ENCODE measurements around the gene NOP14. TPM values are rescaled to one million over a fixed set of nuclear protein-coding genes. Genes with fewer than 3 reads are reported as not detected.
"Not testable (repeated sequence)": the region's sequence is repeated elsewhere in the genome, so short reads cannot be mapped to it uniquely, and the experiment has no call there.

NOP14 gene
- total and polyA plus RNA-seq, 5 donors = 12.0 to 19.2 (median 17.8) TPM

- DNase-seq (no peak), ATAC-seq (no peak)
- Histone ChIP-seq H3K9me3 (ENCODE audit: control insufficient read depth, low read length) (no peaks in the 10 kb centered on the region), H3K27me3 (ENCODE audit: control insufficient read depth, insufficient read depth) (no peaks in the 10 kb centered on the region), H3K27ac (ENCODE audit: low read length) (no peak overlapping the region), H3K4me1 (ENCODE audit: control insufficient read depth, insufficient read depth, low read length) (peaks cover 2% of the 10 kb centered on the region), H3K4me3 (ENCODE audit: low read length) (peak overlapping the region; percentile 83)
- intact Hi-C loops (cut with DNase I) = no loop called here
- 44% methylated on average over 14 of the region's 14 CpGs for WGBS
Measured at GRCh38 chr4:2961811-2962441, 1.3 kb downstream of the NOP14 start.

- DNase-seq (peak in 1 of 3 donors; percentile 52), ATAC-seq (no peak)
- no peaks in the 10 kb centered on the region for H3K9me3 ChIP-seq (ENCODE audit: control insufficient read depth, low read length)
- 64% methylated on average over 8 of the region's 8 CpGs for WGBS
- H3K4me3 ChIP-seq (ENCODE audit: low read length) = no peak overlapping the region
- no peak overlapping the region for H3K27ac ChIP-seq (ENCODE audit: low read length)
- intact Hi-C loops (cut with DNase I) = no loop called here
- no peaks in the 10 kb centered on the region for H3K27me3 ChIP-seq (ENCODE audit: control insufficient read depth, insufficient read depth)
- peaks cover 2% of the 10 kb centered on the region for H3K4me1 ChIP-seq (ENCODE audit: control insufficient read depth, insufficient read depth, low read length)
Measured at GRCh38 chr4:2961421-2961810, 1.8 kb downstream of the NOP14 start.

GRCh38 chr4:2960450-2960849 lies 2.8 kb downstream of the NOP14 start:
- H3K27me3 ChIP-seq (ENCODE audit: control insufficient read depth, insufficient read depth); H3K4me3 ChIP-seq (ENCODE audit: low read length); H3K27ac ChIP-seq (ENCODE audit: low read length); intact Hi-C loops (cut with DNase I); DNase-seq; ATAC-seq; H3K9me3 ChIP-seq (ENCODE audit: control insufficient read depth, low read length); H3K4me1 ChIP-seq (ENCODE audit: control insufficient read depth, insufficient read depth, low read length): not testable (repeated sequence)
- 93% methylated on average over 4 of the region's 4 CpGs for whole genome bisulfite sequencing

GRCh38 chr4:2958446-2958845 lies 4.8 kb downstream of the NOP14 start:
- ATAC-seq (no peak), DNase-seq (no peak)
- H3K4me3 ChIP-seq (ENCODE audit: low read length) = no peak overlapping the region
- intact Hi-C loops (cut with DNase I) = no loop called here
- H3K9me3 ChIP-seq (ENCODE audit: control insufficient read depth, low read length) = no peaks in the 10 kb centered on the region
- WGBS = 75% methylated on average over 9 of the region's 9 CpGs
- no peak overlapping the region for H3K27ac ChIP-seq (ENCODE audit: low read length)
- H3K4me1 ChIP-seq (ENCODE audit: control insufficient read depth, insufficient read depth, low read length) = peaks cover 2% of the 10 kb centered on the region
- no peaks in the 10 kb centered on the region for H3K27me3 ChIP-seq (ENCODE audit: control insufficient read depth, insufficient read depth)

GRCh38 chr4:2955186-2956044 lies 7.8 kb downstream of the NOP14 start:
- H3K4me3 ChIP-seq (ENCODE audit: low read length); H3K27ac ChIP-seq (ENCODE audit: low read length); DNase-seq; intact Hi-C loops (cut with DNase I); ATAC-seq; H3K4me1 ChIP-seq (ENCODE audit: control insufficient read depth, insufficient read depth, low read length); H3K27me3 ChIP-seq (ENCODE audit: control insufficient read depth, insufficient read depth); H3K9me3 ChIP-seq (ENCODE audit: control insufficient read depth, low read length): not testable (repeated sequence)
- WGBS = 96% methylated on average over 44 of the region's 44 CpGs

GRCh38 chr4:2954358-2955185 lies 8.6 kb downstream of the NOP14 start:
- 90% methylated on average over 33 of the region's 33 CpGs for WGBS
- peaks cover 2% of the 10 kb centered on the region for H3K4me1 ChIP-seq (ENCODE audit: control insufficient read depth, insufficient read depth, low read length)
- intact Hi-C loops (cut with DNase I) = no loop called here
- ATAC-seq (no peak), DNase-seq (no peak)
- H3K4me3 ChIP-seq (ENCODE audit: low read length) = no peak overlapping the region
- no peaks in the 10 kb centered on the region for H3K27me3 ChIP-seq (ENCODE audit: control insufficient read depth, insufficient read depth)
- H3K27ac ChIP-seq (ENCODE audit: low read length) = no peak overlapping the region
- no peaks in the 10 kb centered on the region for H3K9me3 ChIP-seq (ENCODE audit: control insufficient read depth, low read length)

- H3K9me3 ChIP-seq (ENCODE audit: control insufficient read depth, low read length) = no peaks in the 10 kb centered on the region
- intact Hi-C loops (cut with DNase I) = no loop called here
- no peak for ATAC-seq
- H3K4me3 ChIP-seq (ENCODE audit: low read length) = no peak overlapping the region
- no peak overlapping the region for H3K27ac ChIP-seq (ENCODE audit: low read length)
- DNase-seq = no peak
- 65% methylated on average over 6 of the region's 6 CpGs for WGBS
- H3K4me1 ChIP-seq (ENCODE audit: control insufficient read depth, insufficient read depth, low read length) = no peaks in the 10 kb centered on the region
- H3K27me3 ChIP-seq (ENCODE audit: control insufficient read depth, insufficient read depth) = no peaks in the 10 kb centered on the region
Measured at GRCh38 chr4:2953496-2953895, 9.7 kb downstream of the NOP14 start.

- no peak for ATAC-seq
- no peak overlapping the region for H3K27ac ChIP-seq (ENCODE audit: low read length)
- no peaks in the 10 kb centered on the region for H3K4me1 ChIP-seq (ENCODE audit: control insufficient read depth, insufficient read depth, low read length)
- H3K9me3 ChIP-seq (ENCODE audit: control insufficient read depth, low read length) = no peaks in the 10 kb centered on the region
- no peak for DNase-seq
- WGBS = 86% methylated on average over 16 of the region's 16 CpGs
- H3K4me3 ChIP-seq (ENCODE audit: low read length) = no peak overlapping the region
- H3K27me3 ChIP-seq (ENCODE audit: control insufficient read depth, insufficient read depth) = no peaks in the 10 kb centered on the region
- intact Hi-C loops (cut with DNase I) = no loop called here
Measured at GRCh38 chr4:2950221-2950989, 12.8 kb downstream of the NOP14 start.

- Histone ChIP-seq H3K27me3 (ENCODE audit: control insufficient read depth, insufficient read depth) (no peaks in the 10 kb centered on the region), H3K4me1 (ENCODE audit: control insufficient read depth, insufficient read depth, low read length) (no peaks in the 10 kb centered on the region), H3K27ac (ENCODE audit: low read length) (no peak overlapping the region), H3K4me3 (ENCODE audit: low read length) (no peak overlapping the region), H3K9me3 (ENCODE audit: control insufficient read depth, low read length) (no peaks in the 10 kb centered on the region)
- intact Hi-C loops (cut with DNase I) = no loop called here
- ATAC-seq = no peak
- WGBS = 93% methylated on average over 11 of the region's 11 CpGs
- DNase-seq = no peak
Measured at GRCh38 chr4:2949782-2950125, 13.5 kb downstream of the NOP14 start.

GRCh38 chr4:2948895-2949781 lies 14.1 kb downstream of the NOP14 start:
- Histone ChIP-seq H3K4me1 (ENCODE audit: control insufficient read depth, insufficient read depth, low read length) (no peaks in the 10 kb centered on the region), H3K9me3 (ENCODE audit: control insufficient read depth, low read length) (no peaks in the 10 kb centered on the region), H3K27ac (ENCODE audit: low read length) (no peak overlapping the region), H3K27me3 (ENCODE audit: control insufficient read depth, insufficient read depth) (no peaks in the 10 kb centered on the region), H3K4me3 (ENCODE audit: low read length) (no peak overlapping the region)
- ATAC-seq (peak; percentile 39 to 43), DNase-seq (peak in 2 of 3 donors; percentile 7 to 49)
- intact Hi-C loops (cut with DNase I) = no loop called here
- WGBS = 91% methylated on average over 14 of the region's 14 CpGs
